ENCODE data around the gene KLHL29. TPM values are rescaled to one million over a fixed set of nuclear protein-coding genes. Genes with fewer than 3 reads are reported as not detected.

KLHL29 gene
- total RNA-seq, 1 experiment from 2014 or later, result 43.1 TPM

GRCh38 chr2:23629772-23630480 lies 244.9 kb downstream of the KLHL29 start:
- no peak for DNase-seq (ENCODE audit: unreplicated experiment)
- Mint-ChIP-seq H3K27ac (ENCODE audit: low read depth, unreplicated experiment) (no peak overlapping the region), H3K27me3 (ENCODE audit: insufficient read depth, unreplicated experiment) (no peaks in the 10 kb centered on the region), H3K36me3 (ENCODE audit: insufficient read depth, unreplicated experiment) (peaks cover 4% of the 10 kb centered on the region), H3K9me3 (ENCODE audit: unreplicated experiment) (no peaks in the 10 kb centered on the region), H3K4me1 (ENCODE audit: insufficient read depth, unreplicated experiment) (no peaks in the 10 kb centered on the region), H3K4me3 (ENCODE audit: unreplicated experiment) (no peak overlapping the region)
- intact Hi-C loops (cut with micrococcal nuclease), result no loop called here
- POLR2A ChIA-PET, result no interaction called here
- CTCF ChIA-PET, result interaction anchor here (0.6 kb wide), 2 partner anchors 38 to 604 kb away, joined by 3 read pairs; no protein-coding TSS in a partner anchor
- BruUV-seq (replicated peaks), result no TSS peak
- TF ChIP-seq CTCF (IDR thresholded peaks at IDR 0.05; ENCODE audit: unreplicated experiment), result no peak

GRCh38 chr2:23630961-23631360 lies 246.0 kb downstream of the KLHL29 start:
- intact Hi-C loops (cut with micrococcal nuclease), result no loop called here
- Mint-ChIP-seq H3K27me3 (ENCODE audit: insufficient read depth, unreplicated experiment) (no peaks in the 10 kb centered on the region), H3K4me3 (ENCODE audit: unreplicated experiment) (no peak overlapping the region), H3K4me1 (ENCODE audit: insufficient read depth, unreplicated experiment) (no peaks in the 10 kb centered on the region), H3K27ac (ENCODE audit: low read depth, unreplicated experiment) (no peak overlapping the region), H3K36me3 (ENCODE audit: insufficient read depth, unreplicated experiment) (peaks cover under 1% of the 10 kb centered on the region), H3K9me3 (ENCODE audit: unreplicated experiment) (no peaks in the 10 kb centered on the region)
- TF ChIP-seq CTCF (IDR thresholded peaks at IDR 0.05; ENCODE audit: unreplicated experiment), result no peak
- DNase-seq (ENCODE audit: unreplicated experiment), result no peak
- CTCF ChIA-PET, result interaction anchor here (0.6 kb wide), 1 partner anchor 605 kb away, joined by 3 read pairs; no protein-coding TSS in a partner anchor
- BruUV-seq (replicated peaks), result no TSS peak
- POLR2A ChIA-PET, result no interaction called here

- BruUV-seq (replicated peaks), result no TSS peak
- POLR2A ChIA-PET, result no interaction called here
- Mint-ChIP-seq H3K27me3 (ENCODE audit: insufficient read depth, unreplicated experiment) (no peaks in the 10 kb centered on the region), H3K4me1 (ENCODE audit: insufficient read depth, unreplicated experiment) (no peaks in the 10 kb centered on the region), H3K27ac (ENCODE audit: low read depth, unreplicated experiment) (no peak overlapping the region), H3K9me3 (ENCODE audit: unreplicated experiment) (no peaks in the 10 kb centered on the region), H3K4me3 (ENCODE audit: unreplicated experiment) (no peak overlapping the region), H3K36me3 (ENCODE audit: insufficient read depth, unreplicated experiment) (no peaks in the 10 kb centered on the region)
- intact Hi-C loops (cut with micrococcal nuclease), result no loop called here
- TF ChIP-seq CTCF (IDR thresholded peaks at IDR 0.05; ENCODE audit: unreplicated experiment), result no peak
- CTCF ChIA-PET, result no interaction called here
- no peak for DNase-seq (ENCODE audit: unreplicated experiment)
Observed at GRCh38 chr2:23631389-23631788, 246.4 kb downstream of the KLHL29 start.

GRCh38 chr2:23632386-23632785 lies 247.4 kb downstream of the KLHL29 start:
- H3K4me1 Mint-ChIP-seq (ENCODE audit: insufficient read depth, unreplicated experiment), result no peaks in the 10 kb centered on the region
- intact Hi-C loops (cut with micrococcal nuclease), result no loop called here
- H3K36me3 Mint-ChIP-seq (ENCODE audit: insufficient read depth, unreplicated experiment), result no peaks in the 10 kb centered on the region
- ChIA-PET CTCF (interaction anchor here (0.5 kb wide), 1 partner anchor 263 kb away, joined by 3 read pairs; no protein-coding TSS in a partner anchor), POLR2A (no interaction called here)
- TF ChIP-seq CTCF (IDR thresholded peaks at IDR 0.05; ENCODE audit: unreplicated experiment), result no peak
- no peaks in the 10 kb centered on the region for H3K9me3 Mint-ChIP-seq (ENCODE audit: unreplicated experiment)
- no peaks in the 10 kb centered on the region for H3K27me3 Mint-ChIP-seq (ENCODE audit: insufficient read depth, unreplicated experiment)
- H3K27ac Mint-ChIP-seq (ENCODE audit: low read depth, unreplicated experiment), result no peak overlapping the region
- no peak overlapping the region for H3K4me3 Mint-ChIP-seq (ENCODE audit: unreplicated experiment)
- DNase-seq (ENCODE audit: unreplicated experiment), result no peak
- BruUV-seq (replicated peaks), result no TSS peak
